K562 (cell line): ENCODE measurements around the gene DBX1. TPM values are rescaled to one million over a fixed set of nuclear protein-coding genes. Genes with fewer than 3 reads are reported as not detected.
A peak's percentile ranks its signal among the peaks of the same experiment; 100 is the strongest.

ENCODE experiments used
- ATAC-seq: fragments of 200-7000 bp; cut with Tn5 transposase; 3 replicates; pipeline ENCODE4 v1.9.1; 2020; ENCODE audit warnings: moderate library complexity
- BruUV-seq: library from RNA; stranded (reverse); fragments of 400-500 nt; replicated peaks from 2 replicates; lab custom pipeline; 2021; lab: Mats Ljungman, UMichigan
- CTCF ChIA-PET: fragments of 300-600 bp; formaldehyde crosslinking; extraction: SDS; loops from one replicate; lab custom pipeline; 2021; ENCODE audit warnings: low intra/inter-chr PET ratio; lab: Yijun Ruan, JAX
- POLR2A ChIA-PET: fragments of 300-600, 350-650 bp; sonication (Branson Sonifier 250); formaldehyde crosslinking; extraction: SDS; loops from one replicate; lab custom pipeline; 2021; ENCODE audit warnings: antibody characterized with exemption, inconsistent platforms; lab: Yijun Ruan, JAX
- DNase-seq, 4 experiments: peaks; one replicate each; pipeline versions ENCODE4 v3.0.0 to v3.0.0-alpha.2; 2011 to 2018; ENCODE audit warnings: low spot score in 3 of 4, mixed read lengths in 3 of 4; ENCODE audit errors: extremely low read depth in 1 of 4
- FAIRE-seq: peaks from 2 replicates; lab custom pipeline; 2011; peaks lifted over from hg19 to GRCh38; lab: Jason Lieb, UNC
- H2AFZ ChIP-seq: 2 replicates; pipeline ENCODE4 v1.6.0; 2011; ENCODE audit warnings: low read depth, low read length, control low read depth, inconsistent platforms
- H3K27ac ChIP-seq: fragments of 200-600 bp; 3 replicates; pipeline ENCODE4 v1.8.0; 2011; ENCODE audit warnings: low read depth, mild to moderate bottlenecking, control low read depth, inconsistent platforms, low read length, moderate library complexity, mixed read lengths; ENCODE audit errors: extremely low read depth
- H3K27me3 ChIP-seq, 2 experiments: fragments of 300-600 bp in 1 of 2; 2 replicates in 1 of 2; 3 replicates in 1 of 2; pipeline versions ENCODE4 v1.6.0 to v1.8.0; 2011; ENCODE audit warnings: inconsistent platforms in 2 of 2, low read length in 2 of 2, mild to moderate bottlenecking in 1 of 2, mixed read lengths in 1 of 2, moderate library complexity in 1 of 2; ENCODE audit not compliant: control insufficient read depth in 2 of 2, insufficient read depth in 2 of 2
- H3K36me3 ChIP-seq: fragments of 300-600 bp; 3 replicates; pipeline ENCODE4 v1.8.0; 2011; ENCODE audit warnings: mild to moderate bottlenecking, low read length, inconsistent platforms; ENCODE audit not compliant: control insufficient read depth, insufficient read depth
- H3K4me1 ChIP-seq, 2 experiments: fragments of 200-600 bp in 1 of 2; replicated peaks in 1 of 2; 2 replicates in 1 of 2; 3 replicates in 1 of 2; pipeline versions ENCODE4 v1.5.1 to v1.8.0; 2011; ENCODE audit warnings: inconsistent platforms in 2 of 2, low read length in 2 of 2, mild to moderate bottlenecking in 1 of 2, mixed read lengths in 1 of 2, moderate library complexity in 1 of 2; ENCODE audit not compliant: control insufficient read depth in 2 of 2, insufficient read depth in 2 of 2
- H3K4me2 ChIP-seq: 2 replicates; pipeline ENCODE4 v1.6.1; 2011; ENCODE audit warnings: low read length, control low read depth, inconsistent platforms, mixed read lengths; ENCODE audit not compliant: insufficient read depth
- H3K4me3 ChIP-seq: fragments of 200-600 bp; sonication (generic), shearing (Covaris generic); 2 replicates; pipeline ENCODE4 v1.5.1; 2016; ENCODE audit warnings: control low read depth, inconsistent platforms
- H3K79me2 ChIP-seq: fragments of 200-600 bp; 3 replicates; pipeline ENCODE4 v1.8.0; 2011; ENCODE audit warnings: low read length, inconsistent platforms; ENCODE audit not compliant: control insufficient read depth, insufficient read depth
- H3K9ac ChIP-seq, 2 experiments: 2 replicates each; pipeline versions ENCODE4 v1.6.0 to v1.6.1; 2011; ENCODE audit warnings: low read depth in 2 of 2, low read length in 2 of 2, control low read depth in 1 of 2, inconsistent platforms in 1 of 2, mild to moderate bottlenecking in 1 of 2, mixed read lengths in 1 of 2; ENCODE audit not compliant: insufficient read depth in 1 of 2
- H3K9me1 ChIP-seq: one replicate; pipeline ENCODE4 v1.6.0; 2011; ENCODE audit warnings: inconsistent platforms, mild to moderate bottlenecking, low read length, moderate library complexity; ENCODE audit not compliant: control insufficient read depth, insufficient read depth
- H3K9me3 ChIP-seq: replicated peaks from 2 replicates; pipeline ENCODE4 v1.5.1; 2011; ENCODE audit warnings: low read depth, low read length, inconsistent platforms; ENCODE audit not compliant: control insufficient read depth, insufficient read depth
- H4K20me1 ChIP-seq: replicated peaks from 2 replicates; pipeline ENCODE4 v1.6.1; 2011; ENCODE audit warnings: low read length, inconsistent platforms, mixed read lengths; ENCODE audit not compliant: control insufficient read depth, insufficient read depth
- ELK3 ChIP-seq: fragments of 450-650 bp; formaldehyde crosslinking; IDR thresholded peaks from 2 replicates; pipeline ENCODE4 v1.4.0; 2020; ENCODE audit warnings: mild to moderate bottlenecking
- FOSL1 ChIP-seq: fragments of 200-800 bp; sonication (Bioruptor generic); conservative IDR thresholded peaks from 2 replicates; pipeline ENCODE4 v1.6.1; 2016; ENCODE audit warnings: missing genetic modification characterization, missing compliant biosample characterization
- KDM1A ChIP-seq, 2 experiments: fragments of 450-650 bp; IDR thresholded peaks; 2 replicates each; pipeline ENCODE4 v1.6.1; 2016; ENCODE audit warnings: mild to moderate bottlenecking in 2 of 2
- KDM2B ChIP-seq: fragments of 250-450 bp; sonication (Bioruptor Pico); IDR thresholded peaks from 2 replicates; pipeline ENCODE4 v1.8.0; 2021; ENCODE audit warnings: mild to moderate bottlenecking, moderate library complexity
- NFRKB ChIP-seq: fragments of 450-650 bp; IDR thresholded peaks from 2 replicates; pipeline ENCODE4 v1.6.1; 2016; ENCODE audit warnings: low read depth
- ZNF408 ChIP-seq: fragments of 250-450 bp; sonication (Bioruptor Pico); IDR thresholded peaks from 2 replicates; pipeline ENCODE4 v1.4.0; 2020; ENCODE audit warnings: low read depth, mild to moderate bottlenecking, moderate library complexity
- ZNF592 ChIP-seq: fragments of 450-650 bp; IDR thresholded peaks from 2 replicates; pipeline ENCODE4 v1.6.1; 2017; ENCODE audit warnings: antibody characterized with exemption, mild to moderate bottlenecking
- ZNF77 ChIP-seq: fragments of 250-450 bp; sonication (Bioruptor Pico); IDR thresholded peaks from 2 replicates; pipeline ENCODE4 v1.5.0; 2020
- ZNF780A ChIP-seq: fragments of 250-450 bp; sonication (Bioruptor Pico); IDR thresholded peaks from 2 replicates; pipeline ENCODE4 v1.5.0; 2021; ENCODE audit warnings: mild to moderate bottlenecking
- WGBS: fragments of 100-300 bp; shearing (Covaris generic); methylation state at CpG from one replicate; pipeline ENCODE4 v1.1.6; 2016; ENCODE audit warnings: low coverage, mixed read lengths; ENCODE audit not compliant: insufficient coverage; ENCODE audit errors: missing lambda C conversion rate; 5-methylcytosine and 5-hydroxymethylcytosine counted together
- in situ Hi-C: fragments of 300-500 bp; cut with MboI; formaldehyde crosslinking; loops from 4 replicates; pipeline ENCODE4 v1.15.0; 2018; ENCODE audit warnings: inconsistent platforms, mixed read lengths
- intact Hi-C: fragments of 100-400 bp; cut with micrococcal nuclease; formaldehyde crosslinking; loops from 2 replicates; pipeline ENCODE4 v1.14.2; 2022
- polyA plus RNA-seq, 8 experiments: library from polyadenylated mRNA; depleted of rRNA in 4 of 8; stranded (reverse) in 5 of 8; unstranded in 3 of 8; fragments of >200 nt; fragmentation: Nextera tagmentation in 2 of 8; fragmentation: Illumina TruSeq in 1 of 8; extraction: Ambion mirVana in 2 of 8; extraction: Trizol in 1 of 8; gene quantifications; 2 replicates each; pipeline versions ENCODE4 v1.2.1 to v1.2.3, GENCODE V29; 2011 to 2014; ENCODE audit warnings: inconsistent platforms in 1 of 8, missing spikeins in 1 of 8
- total RNA-seq, 7 experiments: library from RNA; depleted of rRNA in 6 of 7; stranded (reverse); fragments of >200 nt in 6 of 7; fragmentation: Illumina TruSeq in 2 of 7; extraction: Trizol in 2 of 7; gene quantifications; 2 replicates each; pipeline versions ENCODE4 v1.2.1 to v1.2.3, GENCODE V29; 2011 to 2021; ENCODE audit warnings: low replicate concordance in 1 of 7
- TF ChIP-seq, protein P1 (sequence below): fragments of 450-650 bp; IDR thresholded peaks from 2 replicates; pipeline ENCODE4 v1.6.1; 2017; ENCODE audit warnings: antibody characterized with exemption
- TF ChIP-seq, protein P2 (sequence below): sonication (generic); formaldehyde crosslinking; IDR thresholded peaks from 2 replicates; pipeline ENCODE4 v1.8.0; 2022; ENCODE audit warnings: missing genetic modification reagents, mild to moderate bottlenecking, borderline replicate concordance

Gene DBX1
- total and polyA plus RNA-seq, 9 of the 15 experiments (the other 6 are each of a cell fraction or from before 2014, with no cell fraction given), result not detected

- no peaks in the 10 kb centered on the region for H4K20me1 ChIP-seq
- H3K4me3 ChIP-seq, result no peak overlapping the region
- 0 out of 2 replicates have a peak overlapping the region, but pooled peaks have one; percentile 81 for H2AFZ ChIP-seq
- no peak for FAIRE-seq
- H3K9me3 ChIP-seq, result no peaks in the 10 kb centered on the region
- BruUV-seq, result no TSS peak
- no peak for ATAC-seq
- no peak overlapping the region for H3K27ac ChIP-seq
- in situ Hi-C loops (no loop called here), intact Hi-C loops (no loop called here)
- POLR2A ChIA-PET, result no interaction called here
- H3K4me2 ChIP-seq, result no peak overlapping the region
- peaks cover 0 to 6% of the 10 kb centered on the region in 2 experiments; a peak in 2 of 5 replicates for H3K27me3 ChIP-seq
- WGBS, result 30% methylated on average over 15 of the region's 15 CpGs
- H3K9ac ChIP-seq, result no peak overlapping the region
- no peaks in the 10 kb centered on the region for H3K9me1 ChIP-seq
- H3K79me2 ChIP-seq, result no peaks in the 10 kb centered on the region
- peaks cover 3 to 13% of the 10 kb centered on the region in 2 experiments; a peak in 4 of 5 replicates for H3K4me1 ChIP-seq
- no peak for DNase-seq
- H3K36me3 ChIP-seq, result no peaks in the 10 kb centered on the region
- CTCF ChIA-PET, result no interaction called here
- TF ChIP-seq KDM1A (IDR thresholded peaks at IDR 0.05) (no peak), FOSL1 (tag) (no peak), ZNF77 (CRISPR knock-in tag) (no peak), ZNF592 (no peak), KDM2B (CRISPR knock-in tag) (no peak), ZNF408 (CRISPR knock-in tag) (no peak), ZNF780A (CRISPR knock-in tag) (no peak), NFRKB (no peak), ELK3 (no peak)
- TF ChIP-seq, protein P1, sequence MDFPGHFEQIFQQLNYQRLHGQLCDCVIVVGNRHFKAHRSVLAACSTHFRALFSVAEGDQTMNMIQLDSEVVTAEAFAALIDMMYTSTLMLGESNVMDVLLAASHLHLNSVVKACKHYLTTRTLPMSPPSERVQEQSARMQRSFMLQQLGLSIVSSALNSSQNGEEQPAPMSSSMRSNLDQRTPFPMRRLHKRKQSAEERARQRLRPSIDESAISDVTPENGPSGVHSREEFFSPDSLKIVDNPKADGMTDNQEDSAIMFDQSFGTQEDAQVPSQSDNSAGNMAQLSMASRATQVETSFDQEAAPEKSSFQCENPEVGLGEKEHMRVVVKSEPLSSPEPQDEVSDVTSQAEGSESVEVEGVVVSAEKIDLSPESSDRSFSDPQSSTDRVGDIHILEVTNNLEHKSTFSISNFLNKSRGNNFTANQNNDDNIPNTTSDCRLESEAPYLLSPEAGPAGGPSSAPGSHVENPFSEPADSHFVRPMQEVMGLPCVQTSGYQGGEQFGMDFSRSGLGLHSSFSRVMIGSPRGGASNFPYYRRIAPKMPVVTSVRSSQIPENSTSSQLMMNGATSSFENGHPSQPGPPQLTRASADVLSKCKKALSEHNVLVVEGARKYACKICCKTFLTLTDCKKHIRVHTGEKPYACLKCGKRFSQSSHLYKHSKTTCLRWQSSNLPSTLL, result no peak
- TF ChIP-seq, protein P2, sequence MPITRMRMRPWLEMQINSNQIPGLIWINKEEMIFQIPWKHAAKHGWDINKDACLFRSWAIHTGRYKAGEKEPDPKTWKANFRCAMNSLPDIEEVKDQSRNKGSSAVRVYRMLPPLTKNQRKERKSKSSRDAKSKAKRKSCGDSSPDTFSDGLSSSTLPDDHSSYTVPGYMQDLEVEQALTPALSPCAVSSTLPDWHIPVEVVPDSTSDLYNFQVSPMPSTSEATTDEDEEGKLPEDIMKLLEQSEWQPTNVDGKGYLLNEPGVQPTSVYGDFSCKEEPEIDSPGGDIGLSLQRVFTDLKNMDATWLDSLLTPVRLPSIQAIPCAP (CRISPR knock-in tag), result no peak
Measured at GRCh38 chr11:20118209-20118608, 42.1 kb downstream of the DBX1 start.
